DMS 273 (cell line): ENCODE data around the gene BLTP2.
"Not testable (repeated sequence)": the region's sequence is repeated elsewhere in the genome, so short reads cannot be mapped to it uniquely, and the experiment has no call there.

Source experiments
- DNase-seq: peaks from one replicate; lab custom pipeline; 2025; ENCODE audit not compliant: unreplicated experiment; lab: John Stamatoyannopoulos, UW

BLTP2 gene

GRCh38 chr17:28648698-28649097, 3.7 kb upstream of the BLTP2 start:
- DNase-seq, result peak; percentile 13

GRCh38 chr17:28646039-28646754, 1.2 kb upstream of the BLTP2 start:
- no peak for DNase-seq

- no peak for DNase-seq
These were observed 600 bp upstream of the BLTP2 start for GRCh38 chr17:28645576-28645939.

GRCh38 chr17:28643983-28644786, 773 bp downstream of the BLTP2 start:
- peak; percentile 79 for DNase-seq

GRCh38 chr17:28641579-28641978, 3.4 kb downstream of the BLTP2 start:
- DNase-seq, result no peak

- DNase-seq, result no peak
These were observed 9.5 kb downstream of the BLTP2 start for GRCh38 chr17:28635506-28635905.

GRCh38 chr17:28634206-28634865, 10.6 kb downstream of the BLTP2 start:
- DNase-seq, result no peak

- no peak for DNase-seq
These were observed 18.1 kb downstream of the BLTP2 start for GRCh38 chr17:28626818-28627217.

- DNase-seq, result no peak
These were observed 20.8 kb downstream of the BLTP2 start for GRCh38 chr17:28624148-28624547.

GRCh38 chr17:28623696-28624095, 21.3 kb downstream of the BLTP2 start:
- no peak for DNase-seq

GRCh38 chr17:28622186-28622585, 22.8 kb downstream of the BLTP2 start:
- DNase-seq, result no peak

GRCh38 chr17:28620010-28620409, 24.9 kb downstream of the BLTP2 start:
- DNase-seq, result no peak

GRCh38 chr17:28618464-28618863, 26.5 kb downstream of the BLTP2 start:
- no peak for DNase-seq

GRCh38 chr17:28616281-28616680, 28.7 kb downstream of the BLTP2 start:
- DNase-seq, result no peak

GRCh38 chr17:28615260-28615940, 29.6 kb downstream of the BLTP2 start:
- DNase-seq, result no peak

GRCh38 chr17:28613931-28614381, 31.0 kb downstream of the BLTP2 start, which contains the start of gene RSKR:
TSS of gene RSKR (minus strand) at chr17:28614185. CDS start at chr17:28614161, 24 bp downstream.
- no peak for DNase-seq

- DNase-seq, result peak; percentile 64
These were observed 31.8 kb downstream of the BLTP2 start for GRCh38 chr17:28612936-28613872.

- DNase-seq, result no peak
These were observed 32.4 kb downstream of the BLTP2 start for GRCh38 chr17:28612531-28612930.

GRCh38 chr17:28610376-28610775, 34.6 kb downstream of the BLTP2 start:
- no peak for DNase-seq

GRCh38 chr17:28604031-28604430, 40.9 kb downstream of the BLTP2 start:
- DNase-seq, result not testable (repeated sequence)
